Endometrium (tissue), 2 donors: ENCODE results near the gene CTH.
"Not testable (repeated sequence)": the region's sequence is repeated elsewhere in the genome, so short reads cannot be mapped to it uniquely, and the experiment has no call there.

Experiments used
- FAIRE-seq: peaks from 2 replicates; lab custom pipeline; 2012; peaks lifted over from hg19 to GRCh38; lab: Jason Lieb, UNC
- donor health status: control.
- donor health status: control.

CTH gene

GRCh38 chr1:70409136-70409535 lies 1.9 kb upstream of the CTH start:
- no peak for FAIRE-seq

DNA sequence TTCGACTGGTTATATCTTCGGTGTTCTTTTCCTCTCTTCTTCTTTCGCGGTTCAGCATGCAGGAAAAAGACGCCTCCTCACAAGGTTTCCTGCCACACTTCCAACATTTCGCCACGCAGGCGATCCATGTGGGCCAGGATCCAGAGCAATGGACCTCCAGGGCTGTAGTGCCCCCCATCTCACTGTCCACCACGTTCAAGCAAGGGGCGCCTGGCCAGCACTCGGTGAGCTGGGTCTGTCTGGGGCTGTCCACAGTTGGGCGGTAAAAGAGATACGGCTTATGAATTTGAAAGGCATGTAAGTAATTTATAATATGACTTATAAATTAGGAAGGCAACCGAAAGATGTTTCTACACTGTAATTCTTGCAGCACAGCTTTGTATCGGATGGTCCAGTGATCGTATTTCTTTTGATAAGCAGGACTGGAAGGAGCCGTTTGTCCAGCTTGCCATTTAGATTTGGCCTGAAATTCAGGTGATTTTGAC lies 334 bp downstream of the CTH start:
- no peak for FAIRE-seq

DNA sequence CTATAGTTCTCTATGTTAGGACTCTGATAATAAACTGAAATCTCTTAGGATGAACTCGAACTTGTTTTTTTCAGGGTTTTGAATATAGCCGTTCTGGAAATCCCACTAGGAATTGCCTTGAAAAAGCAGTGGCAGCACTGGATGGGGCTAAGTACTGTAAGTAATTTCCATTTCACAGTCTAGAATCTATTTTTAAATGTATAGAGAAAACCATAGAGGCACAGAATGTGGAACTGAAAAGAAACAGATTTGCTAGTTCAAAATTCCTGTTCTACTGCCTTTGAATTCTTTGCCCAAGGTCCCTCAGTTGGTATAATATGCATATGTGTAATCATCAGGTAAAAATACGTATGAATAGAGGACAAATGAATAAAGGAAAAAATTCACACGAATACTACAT lies 4.8 kb downstream of the CTH start:
- FAIRE-seq = no peak

DNA sequence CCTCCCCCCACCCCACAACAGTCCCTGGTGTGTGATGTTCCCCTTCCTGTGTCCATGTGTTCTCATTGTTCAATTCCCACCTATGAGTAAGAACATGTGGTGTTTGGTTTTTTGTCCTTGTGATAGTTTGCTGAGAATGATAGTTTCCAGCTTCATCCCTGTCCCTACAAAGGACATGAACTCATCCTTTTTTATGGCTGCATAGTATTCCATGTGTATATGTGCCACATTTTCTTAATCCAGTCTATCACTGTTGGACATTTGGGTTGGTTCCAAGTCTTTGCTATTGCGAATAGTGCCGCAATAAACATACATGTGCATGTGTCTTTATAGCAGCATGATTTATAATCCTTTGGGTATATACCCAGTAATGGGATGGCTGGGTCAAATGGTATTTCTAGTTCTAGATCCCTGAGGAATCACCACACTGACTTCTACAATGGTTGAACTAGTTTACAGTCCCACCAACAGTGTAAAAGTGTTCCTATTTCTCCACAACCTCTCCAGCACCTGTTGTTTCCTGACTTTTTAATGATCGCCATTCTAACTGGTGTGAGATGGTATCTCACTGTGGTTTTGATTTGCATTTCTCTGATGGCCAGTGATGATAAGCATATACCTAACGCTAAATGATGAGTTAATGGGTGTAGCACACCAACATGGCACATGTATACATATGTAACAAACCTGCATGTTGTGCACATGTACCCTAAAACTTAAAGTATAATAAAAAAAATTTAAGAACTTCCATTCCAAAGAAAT lies 8.1 kb downstream of the CTH start:
- FAIRE-seq = not testable (repeated sequence)

DNA sequence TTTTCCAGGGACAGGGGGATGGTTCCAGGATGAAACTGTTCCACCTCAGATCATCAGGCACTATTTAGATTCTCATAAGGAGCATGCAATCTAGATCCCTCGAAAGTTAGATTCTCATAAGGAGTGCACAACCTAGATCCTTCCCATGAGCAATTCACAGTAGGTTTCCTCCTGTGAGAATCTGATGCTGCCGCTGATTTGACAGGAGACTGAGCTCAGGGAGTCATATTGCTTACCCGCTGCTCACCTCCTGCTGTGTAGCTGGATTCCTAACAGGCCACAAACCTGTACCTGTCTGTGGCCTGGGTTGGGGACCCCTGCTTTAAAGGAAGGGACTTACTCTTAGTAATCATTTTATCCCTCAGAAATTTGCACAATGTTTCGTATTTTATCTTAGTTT lies 9.3 kb downstream of the CTH start:
- no peak for FAIRE-seq

DNA sequence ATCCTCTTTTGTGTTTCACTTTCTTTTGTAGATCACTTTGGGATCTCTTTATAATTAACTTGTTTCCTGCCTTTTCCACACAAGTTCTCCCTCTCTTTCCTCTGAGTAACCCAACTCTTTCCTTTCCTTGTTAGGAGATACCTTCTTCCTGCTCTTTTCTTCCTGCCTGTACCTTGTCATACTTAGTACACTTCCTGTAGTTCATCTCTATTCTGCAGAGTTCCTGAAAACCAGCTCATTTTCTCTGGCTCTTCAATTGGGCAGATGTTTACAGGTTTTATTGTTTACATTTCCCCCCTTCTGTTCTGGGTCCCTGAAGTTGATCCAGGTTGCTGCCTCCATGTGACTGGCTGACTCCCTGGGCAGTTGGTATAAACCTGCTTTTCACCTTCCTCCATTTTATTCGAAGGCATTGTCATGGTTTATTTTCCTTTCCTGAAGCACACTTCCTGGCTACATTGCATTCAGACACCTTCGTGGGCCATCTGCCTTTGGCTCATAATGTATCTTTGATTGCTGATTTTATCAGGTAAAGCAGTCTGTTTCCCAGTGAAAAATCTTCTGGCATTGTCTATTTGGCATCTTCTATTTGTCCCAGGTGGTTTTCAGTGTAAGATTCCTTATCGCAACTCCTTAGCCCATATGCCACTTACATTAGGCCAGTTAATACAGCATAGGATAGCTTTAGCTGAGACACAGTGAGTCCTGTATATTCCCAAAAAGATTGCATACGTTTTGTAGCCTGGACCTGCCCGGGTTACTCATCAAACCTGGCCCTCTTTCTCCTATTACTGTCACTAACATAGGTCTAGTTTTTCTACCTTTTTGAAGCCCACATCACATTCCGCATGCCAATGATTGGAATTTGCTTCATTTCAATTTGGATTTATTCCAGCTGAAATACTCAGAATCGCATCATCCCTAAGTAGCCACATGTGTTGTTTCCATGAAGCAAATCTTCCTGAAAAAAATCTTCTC lies 15.4 kb downstream of the CTH start:
- no peak for FAIRE-seq

DNA sequence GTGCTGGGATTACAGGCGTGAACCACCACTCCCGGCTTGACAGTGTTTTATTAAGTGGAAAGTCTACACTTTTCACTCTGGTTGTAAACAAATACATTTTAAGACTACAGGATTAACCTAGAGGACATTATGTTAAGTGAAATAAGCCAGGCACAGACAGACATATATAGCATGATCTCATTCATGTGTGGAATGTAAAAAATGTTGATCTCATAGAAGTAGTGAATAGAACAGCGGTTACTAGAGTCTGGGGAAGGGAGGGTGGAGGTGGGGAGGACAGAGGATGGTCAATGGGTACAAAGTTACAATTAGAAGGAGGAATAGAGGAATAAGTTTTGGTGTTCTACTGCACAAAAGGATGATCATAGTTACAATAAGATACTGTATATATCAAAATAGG lies 16.9 kb downstream of the CTH start:
- FAIRE-seq = no peak

DNA sequence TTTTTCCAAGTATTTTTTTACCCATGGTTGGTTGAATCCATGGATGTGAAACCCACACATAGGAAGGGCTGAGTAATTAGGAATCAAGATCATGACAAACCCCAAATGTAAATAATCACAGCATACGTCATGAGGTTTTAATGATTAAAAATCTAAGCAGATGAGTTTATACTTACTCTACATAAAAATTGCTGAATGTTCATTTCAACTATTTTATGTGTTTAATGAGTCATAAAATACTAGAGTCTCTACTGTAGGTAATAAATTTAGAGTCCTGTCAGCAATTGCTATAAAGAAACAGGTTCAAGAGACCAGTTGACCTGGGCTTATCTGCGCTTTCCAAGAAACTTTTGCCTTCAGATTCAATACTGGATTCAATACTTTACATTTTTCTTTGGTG lies 18.2 kb downstream of the CTH start:
- no peak for FAIRE-seq

DNA sequence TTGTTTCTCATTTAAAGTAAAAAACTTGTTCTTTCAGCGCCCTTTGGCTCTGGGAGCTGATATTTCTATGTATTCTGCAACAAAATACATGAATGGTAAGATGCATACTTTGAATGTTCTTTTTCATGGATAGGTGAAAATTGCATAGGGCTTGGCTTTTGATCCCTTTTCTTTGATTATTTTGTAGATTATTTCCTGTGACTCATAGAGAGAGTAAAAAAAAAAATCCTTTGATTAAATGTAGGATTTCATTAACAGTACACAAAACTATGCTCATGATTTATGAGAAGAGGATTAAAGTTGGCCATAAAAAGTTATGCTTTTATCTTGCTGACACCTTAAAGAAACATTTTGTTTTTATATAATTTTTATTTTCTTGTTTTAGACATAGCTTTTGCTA lies 18.7 kb downstream of the CTH start:
- FAIRE-seq = peak; percentile 72

DNA sequence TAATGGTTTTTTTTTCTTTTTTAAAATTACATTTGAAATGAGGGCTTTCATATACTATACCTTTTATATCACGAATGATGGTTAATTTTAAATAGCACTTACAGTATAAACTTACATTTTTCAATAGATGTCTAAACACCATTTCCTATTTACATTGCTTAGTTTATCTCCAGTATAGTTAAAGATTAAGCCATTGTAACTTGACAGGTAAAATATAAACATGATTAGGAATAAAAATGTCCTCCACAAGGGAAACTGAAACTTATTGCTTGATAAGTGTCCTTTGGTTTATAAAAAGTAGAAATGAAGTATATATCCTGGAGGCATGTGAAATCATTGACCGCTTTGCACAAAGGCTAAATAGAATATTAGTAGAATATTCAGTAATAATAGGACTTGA lies 20.2 kb downstream of the CTH start:
- no peak for FAIRE-seq

GRCh38 chr1:70431874-70432273 lies 20.8 kb downstream of the CTH start:
- no peak for FAIRE-seq

DNA sequence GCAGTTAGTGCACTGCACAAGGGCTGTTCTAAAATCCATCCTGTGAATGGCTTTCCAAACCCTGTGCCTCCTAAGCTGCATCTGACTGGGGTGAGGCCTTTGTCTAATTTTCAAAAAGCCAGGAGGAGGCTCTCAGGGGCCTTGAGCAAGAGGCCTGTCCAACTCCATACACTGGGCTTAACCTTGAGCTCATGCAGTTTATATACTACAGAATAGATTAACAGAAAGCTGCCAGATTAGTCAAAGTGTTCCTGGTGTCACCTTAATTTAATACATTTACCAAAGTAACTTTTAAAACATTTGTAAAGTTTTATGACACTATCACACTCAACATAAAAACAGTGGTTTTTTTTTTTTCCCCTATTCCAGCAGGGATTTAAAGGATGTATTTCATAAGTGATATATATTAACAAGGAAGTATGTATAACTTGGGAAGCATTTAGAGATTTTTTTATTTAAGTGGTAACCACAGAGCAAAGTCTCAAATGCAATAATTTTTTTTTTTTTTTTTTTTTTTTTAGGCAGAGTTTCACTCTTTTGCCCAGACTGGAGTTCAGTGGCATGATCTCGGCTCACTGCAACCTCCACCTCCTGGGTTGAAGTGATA lies 23.3 kb downstream of the CTH start:
- no peak for FAIRE-seq

DNA sequence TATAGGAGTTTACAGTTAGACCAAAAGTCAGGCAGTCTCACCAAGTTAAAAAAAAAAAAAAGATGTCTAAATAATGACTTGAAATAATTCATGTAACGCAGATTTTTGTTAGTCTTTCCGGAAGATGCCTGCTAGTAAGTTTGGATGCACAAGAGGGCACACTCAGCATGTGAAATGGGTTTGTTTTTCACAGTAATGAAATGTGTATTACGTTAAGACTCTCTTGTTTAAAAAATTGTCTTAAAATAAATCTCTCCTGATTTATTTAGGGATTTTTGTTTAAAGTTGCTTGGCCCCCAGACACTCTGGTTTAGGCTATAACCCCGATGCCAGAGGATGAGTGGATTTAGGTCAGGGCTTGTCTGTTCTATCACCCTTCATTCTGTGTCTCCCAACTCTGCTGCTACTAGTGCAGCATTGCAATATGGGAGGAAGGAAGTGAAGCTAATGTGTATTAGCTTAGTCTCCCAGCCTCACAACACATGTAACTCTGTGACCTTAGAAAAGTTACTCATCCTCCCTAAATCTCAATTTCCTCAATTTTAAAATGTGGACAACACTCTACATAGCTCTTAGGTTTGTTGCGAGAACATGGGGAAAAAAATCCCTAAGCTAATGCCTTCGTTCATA lies 25.7 kb downstream of the CTH start:
- peak; percentile 39 for FAIRE-seq

- no peak for FAIRE-seq
Measured at GRCh38 chr1:70438529-70438928, 27.5 kb downstream of the CTH start.

- no peak for FAIRE-seq
Measured at GRCh38 chr1:70440642-70441391, 29.7 kb downstream of the CTH start.

GRCh38 chr1:70441392-70442035 lies 30.4 kb downstream of the CTH start:
- no peak for FAIRE-seq

GRCh38 chr1:70442490-70442889 lies 31.4 kb downstream of the CTH start:
- no peak for FAIRE-seq

- FAIRE-seq = no peak
Measured at GRCh38 chr1:70443739-70444138, 32.7 kb downstream of the CTH start.

GRCh38 chr1:70449049-70449448 lies 38.0 kb downstream of the CTH start:
- no peak for FAIRE-seq

DNA sequence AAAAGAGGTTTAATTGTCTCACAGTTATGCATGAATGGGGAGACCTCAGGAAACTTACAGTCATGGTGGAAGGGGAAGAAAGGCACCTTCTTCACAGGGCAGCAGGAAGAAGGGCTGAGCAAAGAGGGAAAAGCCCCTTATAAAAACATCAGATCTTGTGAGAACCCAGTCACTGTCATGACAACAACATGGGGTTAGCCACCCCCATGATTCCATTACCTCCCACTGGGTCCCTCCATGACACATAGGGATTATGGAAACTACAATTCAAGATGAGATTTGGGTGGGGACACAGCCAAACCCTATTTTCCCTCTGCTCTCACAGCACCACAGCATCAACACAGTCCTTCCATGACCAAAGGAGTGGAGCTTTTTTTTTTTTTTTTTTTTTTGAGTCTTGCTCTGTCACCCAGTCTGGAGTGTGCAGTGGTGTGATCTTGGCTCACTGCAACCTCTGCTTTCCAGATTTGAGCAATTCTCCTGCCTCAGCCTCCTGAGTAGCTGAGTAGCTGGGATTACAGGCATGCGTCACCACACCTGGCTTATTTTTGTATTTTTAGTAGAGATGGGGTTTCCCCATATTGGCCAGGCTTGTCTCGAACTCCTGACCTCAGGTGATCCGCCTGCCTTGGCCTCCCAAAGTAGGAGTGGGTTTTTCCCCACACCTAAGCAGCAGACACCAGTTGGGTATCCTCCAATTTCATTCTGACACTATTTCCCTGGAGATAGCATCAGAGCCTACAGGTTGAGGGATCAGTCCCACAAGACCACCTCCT lies 41.3 kb downstream of the CTH start:
- not testable (repeated sequence) for FAIRE-seq
